Breast epithelium (tissue), 4 donors: Measurements from ENCODE around the gene ATG5. TPM values are rescaled to one million over a fixed set of nuclear protein-coding genes. Genes with fewer than 3 reads are reported as not detected.

Experiments used
- DNase-seq, 2 donors: peaks; one replicate each; pipeline ENCODE4 v3.0.0-alpha.2; 2019; ENCODE audit warnings: low spot score in 2 of 2
- H3K27ac ChIP-seq, 2 donors: fragments of 200-600 bp; sonication (generic) in 1 of 2; one replicate each; pipeline ENCODE4 v1.5.1; 2016 to 2019; ENCODE audit warnings: mild to moderate bottlenecking in 1 of 2
- H3K27me3 ChIP-seq, 2 donors: fragments of 200-600 bp; sonication (generic) in 1 of 2; one replicate each; pipeline versions ENCODE4 v1.5.1 to v1.6.0; 2017 to 2019; ENCODE audit warnings: control low read depth in 1 of 2, mild to moderate bottlenecking in 1 of 2
- H3K36me3 ChIP-seq: fragments of 200-600 bp; one replicate; pipeline ENCODE4 v1.5.1; 2019
- H3K4me1 ChIP-seq, 2 donors: fragments of 200-600 bp; sonication (generic); one replicate each; pipeline ENCODE4 v1.5.1; 2016 to 2019; ENCODE audit warnings: control low read depth in 1 of 2
- H3K4me3 ChIP-seq, 3 donors: fragments of 200-600 bp; sonication (generic); 1 replicate in 2 of 3; 2 replicates in 1 of 3; pipeline ENCODE4 v1.5.1; 2016 to 2019; ENCODE audit warnings: mild to moderate bottlenecking in 3 of 3, moderate library complexity in 2 of 3
- H3K9me3 ChIP-seq, 2 donors: fragments of 200-600 bp; sonication (generic) in 1 of 2; one replicate each; pipeline ENCODE4 v1.5.1; 2016 to 2019; ENCODE audit warnings: control low read depth in 1 of 2
- POLR2A ChIP-seq: fragments of 450-650 bp; IDR thresholded peaks from one replicate; pipeline ENCODE4 v1.6.1; 2016; ENCODE audit warnings: antibody characterized with exemption, mild to moderate bottlenecking, moderate library complexity
- POLR2AphosphoS5 ChIP-seq, 3 donors: sonication (generic); formaldehyde crosslinking; IDR thresholded peaks; one replicate each; pipeline ENCODE4 v1.6.1; 2017; ENCODE audit warnings: antibody characterized with exemption in 3 of 3
- intact Hi-C: fragments of 100-400 bp; cut with DNase I; formaldehyde crosslinking; loops from one replicate; pipeline ENCODE4 v1.15.1; 2023; ENCODE audit warnings: low total_unique reads
- total RNA-seq, 3 donors: library from RNA; depleted of rRNA; stranded (reverse); fragments of >200 nt; gene quantifications; one replicate each; pipeline ENCODE4 v1.1.0, GENCODE V29; 2016
- TF ChIP-seq, protein P1 (sequence below), 3 donors: fragments of 450-650 bp; IDR thresholded peaks; one replicate each; pipeline ENCODE4 v1.5.1; 2016 to 2017; ENCODE audit warnings: antibody characterized with exemption in 3 of 3, mild to moderate bottlenecking in 3 of 3, moderate library complexity in 3 of 3

The ATG5 gene
- total RNA-seq, 3 donors from 2014 or later: 35.8 to 51.1 (median 45.9) TPM

DNA sequence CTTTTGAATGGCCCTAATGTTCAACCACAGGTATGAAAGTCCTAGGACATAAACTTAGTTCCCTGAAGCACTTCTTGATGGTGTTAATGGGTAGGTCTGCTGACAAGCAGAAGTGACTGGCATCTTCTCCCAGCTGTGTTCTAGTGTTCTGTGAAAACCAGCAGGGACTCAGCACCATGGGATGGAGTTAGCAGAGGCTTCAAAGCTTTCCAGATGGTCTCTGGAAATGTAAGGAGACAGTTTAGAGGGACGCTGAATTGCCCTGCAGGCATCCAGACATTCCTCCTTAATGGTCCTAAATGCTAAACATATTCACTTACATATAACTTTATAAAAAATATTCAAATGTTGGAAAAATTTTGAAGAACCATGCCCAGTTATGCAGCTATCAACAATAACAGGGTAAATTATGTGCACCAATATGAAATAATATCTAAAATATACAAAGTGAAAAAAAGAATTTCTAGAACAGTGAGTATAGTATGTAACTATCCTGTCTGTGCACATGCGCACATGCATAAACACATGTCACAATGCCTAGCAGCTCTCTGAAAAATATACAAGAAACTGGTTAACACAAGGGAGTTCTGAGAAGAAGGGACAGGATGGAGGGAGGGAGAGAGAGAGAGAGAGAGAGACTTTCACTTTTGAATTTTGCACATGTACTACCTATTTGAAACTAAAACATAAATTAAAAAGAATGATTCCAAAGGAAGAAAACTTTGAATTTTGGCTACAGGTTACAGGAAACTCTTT lies 152.3 kb downstream of the ATG5 start:
- intact Hi-C loops: no loop called here
- Histone ChIP-seq H3K27ac (no peak overlapping the region), H3K9me3 (no peaks in the 10 kb centered on the region), H3K4me3 (no peak overlapping the region), H3K27me3 (no peaks in the 10 kb centered on the region), H3K36me3 (no peaks in the 10 kb centered on the region), H3K4me1 (no peaks in the 10 kb centered on the region)
- no peak for DNase-seq
- TF ChIP-seq POLR2A (no peak), POLR2AphosphoS5 (IDR thresholded peaks at IDR 0.05) (no peak)
- TF ChIP-seq, protein P1, sequence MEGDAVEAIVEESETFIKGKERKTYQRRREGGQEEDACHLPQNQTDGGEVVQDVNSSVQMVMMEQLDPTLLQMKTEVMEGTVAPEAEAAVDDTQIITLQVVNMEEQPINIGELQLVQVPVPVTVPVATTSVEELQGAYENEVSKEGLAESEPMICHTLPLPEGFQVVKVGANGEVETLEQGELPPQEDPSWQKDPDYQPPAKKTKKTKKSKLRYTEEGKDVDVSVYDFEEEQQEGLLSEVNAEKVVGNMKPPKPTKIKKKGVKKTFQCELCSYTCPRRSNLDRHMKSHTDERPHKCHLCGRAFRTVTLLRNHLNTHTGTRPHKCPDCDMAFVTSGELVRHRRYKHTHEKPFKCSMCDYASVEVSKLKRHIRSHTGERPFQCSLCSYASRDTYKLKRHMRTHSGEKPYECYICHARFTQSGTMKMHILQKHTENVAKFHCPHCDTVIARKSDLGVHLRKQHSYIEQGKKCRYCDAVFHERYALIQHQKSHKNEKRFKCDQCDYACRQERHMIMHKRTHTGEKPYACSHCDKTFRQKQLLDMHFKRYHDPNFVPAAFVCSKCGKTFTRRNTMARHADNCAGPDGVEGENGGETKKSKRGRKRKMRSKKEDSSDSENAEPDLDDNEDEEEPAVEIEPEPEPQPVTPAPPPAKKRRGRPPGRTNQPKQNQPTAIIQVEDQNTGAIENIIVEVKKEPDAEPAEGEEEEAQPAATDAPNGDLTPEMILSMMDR (IDR thresholded peaks at IDR 0.05): no peak

DNA sequence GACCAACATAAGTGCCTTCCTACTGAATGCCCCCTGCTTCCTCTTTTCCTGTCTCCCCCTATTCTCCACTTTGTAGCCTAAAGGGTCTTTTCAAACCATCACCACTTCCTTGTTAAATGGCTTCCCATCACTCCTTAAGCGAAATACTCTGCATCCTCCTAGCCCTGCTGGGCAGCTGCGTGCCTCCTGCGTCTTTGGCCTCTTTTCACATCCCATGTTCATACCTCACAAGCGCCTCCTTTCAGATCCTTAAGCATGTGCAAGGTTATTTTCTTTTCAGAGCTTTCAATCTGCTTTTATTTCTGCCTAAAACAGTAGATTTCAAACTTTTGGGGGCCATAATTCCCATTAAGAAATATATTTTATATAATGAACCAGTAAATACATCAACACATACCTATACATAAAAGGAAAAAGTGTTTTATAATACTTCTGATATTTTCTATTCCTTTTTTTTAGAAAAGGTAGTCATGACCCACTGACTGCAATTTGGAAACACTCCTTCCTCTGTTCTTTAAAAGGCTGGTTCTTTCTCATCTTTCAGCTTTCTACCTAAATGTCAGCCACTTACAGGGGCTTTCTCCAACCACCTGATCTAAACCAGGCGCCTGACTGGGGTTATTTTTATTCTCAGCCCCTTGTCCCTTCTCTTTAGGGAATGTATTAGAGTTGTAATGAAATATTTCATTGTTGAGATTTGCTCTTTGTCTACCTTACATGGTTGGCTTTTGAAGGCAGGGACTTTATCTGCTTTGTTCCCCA lies 155.3 kb downstream of the ATG5 start:
- Histone ChIP-seq H3K36me3 (no peaks in the 10 kb centered on the region), H3K4me1 (no peaks in the 10 kb centered on the region), H3K4me3 (no peak overlapping the region), H3K27me3 (no peaks in the 10 kb centered on the region), H3K9me3 (no peaks in the 10 kb centered on the region), H3K27ac (no peak overlapping the region)
- TF ChIP-seq POLR2AphosphoS5 (IDR thresholded peaks at IDR 0.05) (no peak), POLR2A (no peak)
- TF ChIP-seq, protein P1 (IDR thresholded peaks at IDR 0.05): no peak
- no peak for DNase-seq
- intact Hi-C loops: no loop called here

DNA sequence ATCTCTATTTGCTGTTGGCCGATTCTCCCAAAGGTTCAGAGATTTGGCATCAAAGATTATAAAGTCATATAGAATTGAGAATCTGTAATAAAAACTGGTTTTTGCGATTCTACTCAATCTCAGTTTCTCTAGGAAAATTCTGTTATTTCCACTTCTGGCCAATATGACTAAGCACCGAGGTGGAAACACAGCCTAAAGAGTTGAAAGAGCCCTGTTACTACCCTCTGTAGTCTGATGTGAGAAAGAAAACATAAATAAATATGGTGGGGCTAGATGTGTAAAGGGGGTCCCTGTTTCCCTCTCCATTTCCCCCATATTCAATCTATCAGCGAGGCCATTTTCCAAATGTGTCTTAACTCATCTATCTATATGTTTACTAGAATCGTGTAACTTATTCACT lies 156.0 kb downstream of the ATG5 start:
- no peaks in the 10 kb centered on the region for H3K9me3 ChIP-seq
- H3K27ac ChIP-seq: no peak overlapping the region
- H3K27me3 ChIP-seq: no peaks in the 10 kb centered on the region
- intact Hi-C loops: no loop called here
- no peak overlapping the region for H3K4me3 ChIP-seq
- H3K4me1 ChIP-seq: no peaks in the 10 kb centered on the region
- H3K36me3 ChIP-seq: no peaks in the 10 kb centered on the region
- TF ChIP-seq, protein P1 (IDR thresholded peaks at IDR 0.05): no peak
- TF ChIP-seq POLR2A (no peak), POLR2AphosphoS5 (IDR thresholded peaks at IDR 0.05) (no peak)
- no peak for DNase-seq

DNA sequence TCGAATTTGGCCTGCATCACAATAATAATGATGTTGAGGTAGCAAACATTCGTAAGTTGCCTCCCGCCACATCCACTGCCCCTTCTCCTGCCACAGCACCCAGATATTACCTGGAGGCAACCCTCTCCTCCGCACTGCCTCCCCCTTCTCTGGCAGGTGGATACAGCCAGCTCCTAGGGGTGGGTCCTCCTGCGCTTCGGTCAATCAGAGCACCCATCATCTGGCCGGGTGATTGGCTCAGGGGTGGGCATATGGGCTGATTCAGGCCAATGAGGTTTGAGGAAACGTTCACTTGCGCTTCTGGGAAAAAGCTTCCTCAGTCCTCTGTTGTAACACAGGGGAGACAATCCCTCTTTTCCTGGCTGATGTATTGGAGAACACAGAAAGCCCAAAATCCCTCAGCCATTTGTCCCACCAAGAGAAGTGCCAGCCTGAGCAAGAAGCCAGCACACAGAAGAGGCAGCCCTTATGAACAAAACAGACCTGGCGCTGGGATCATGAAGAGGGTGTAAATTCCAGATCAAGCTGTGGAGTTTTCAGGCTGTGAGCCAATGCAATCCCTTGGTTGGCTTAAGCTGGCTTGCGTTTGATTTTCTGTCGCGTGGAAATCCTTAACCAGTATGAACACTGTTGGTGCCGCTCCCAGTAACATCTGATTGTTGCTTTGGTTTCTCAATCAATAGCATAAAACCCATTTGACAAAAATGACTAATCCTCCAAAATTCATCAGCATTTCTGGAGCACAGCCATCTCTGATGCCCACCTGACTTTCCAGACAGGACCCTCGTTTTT lies 157.3 kb downstream of the ATG5 start:
- intact Hi-C loops: no loop called here
- H3K27ac ChIP-seq: no peak overlapping the region
- H3K4me1 ChIP-seq: no peaks in the 10 kb centered on the region
- no peak overlapping the region for H3K4me3 ChIP-seq
- no peak for DNase-seq
- no peak for TF ChIP-seq POLR2A
- TF ChIP-seq POLR2AphosphoS5 (IDR thresholded peaks at IDR 0.05): no peak
- TF ChIP-seq, protein P1 (IDR thresholded peaks at IDR 0.05): no peak
- H3K27me3 ChIP-seq: no peaks in the 10 kb centered on the region
- H3K36me3 ChIP-seq: no peaks in the 10 kb centered on the region
- no peaks in the 10 kb centered on the region for H3K9me3 ChIP-seq
